GM10266 (cell line): ENCODE measurements around the gene PCGF2.

ENCODE experiments used
- DNase-seq: peaks from one replicate; pipeline ENCODE4 v3.0.0; 2012; ENCODE audit errors: extremely low spot score
- CTCF ChIP-seq: IDR thresholded peaks from 2 replicates; pipeline ENCODE4 v1.5.1; 2012; ENCODE audit warnings: mild to moderate bottlenecking, low read depth; ENCODE audit not compliant: control insufficient read depth, insufficient read depth; ENCODE audit errors: missing control alignments

The PCGF2 gene

GRCh38 chr17:38704606-38705522 lies 43.3 kb downstream of the PCGF2 start, which contains the start of gene MLLT6:
Gene MLLT6 (plus strand): TSS chr17:38705273. CDS start chr17:38705633, 360 bp downstream.
- TF ChIP-seq CTCF: no peak
- peak; percentile 83 for DNase-seq

- DNase-seq: peak; percentile 90
- no peak for TF ChIP-seq CTCF
Measured at GRCh38 chr17:38703742-38704605, 44.2 kb downstream of the PCGF2 start.

GRCh38 chr17:38702916-38703741 lies 45.0 kb downstream of the PCGF2 start:
- TF ChIP-seq CTCF: no peak
- peak; percentile 40 for DNase-seq

GRCh38 chr17:38702166-38702915 lies 45.8 kb downstream of the PCGF2 start:
- TF ChIP-seq CTCF: no peak
- DNase-seq: peak; percentile 87

- DNase-seq: peak; percentile 85
- no peak for TF ChIP-seq CTCF
Measured at GRCh38 chr17:38701504-38702165, 46.5 kb downstream of the PCGF2 start.

- DNase-seq: no peak
- no peak for TF ChIP-seq CTCF
Measured at GRCh38 chr17:38698760-38699159, 49.4 kb downstream of the PCGF2 start.
